ENCODE data around the gene TRMT112. TPM values are rescaled to one million over a fixed set of nuclear protein-coding genes. Genes with fewer than 3 reads are reported as not detected.

Gene TRMT112
- total RNA-seq, 3 donors from 2014 or later = 48.5 to 122 (median 63.5) TPM

GRCh38 chr11:64349025-64349387, 31.6 kb upstream of the TRMT112 start:
- Histone ChIP-seq H3K9me3 (no peaks in the 10 kb centered on the region), H3K4me1 (ENCODE audit: low read depth) (no peaks in the 10 kb centered on the region), H3K4me3 (no peak overlapping the region), H3K36me3 (ENCODE audit: low read depth) (no peaks in the 10 kb centered on the region)
- intact Hi-C loops (cut with DNase I, micrococcal nuclease) = no loop called here
- TF ChIP-seq CTCF (IDR thresholded peaks at IDR 0.05) = no peak
- DNase-seq (peak in 1 of 3 donors; percentile 23), ATAC-seq (no peak)

- ATAC-seq (peak; percentile 36), DNase-seq (peak in 1 of 3 donors; percentile 33)
- Histone ChIP-seq H3K36me3 (ENCODE audit: low read depth) (no peaks in the 10 kb centered on the region), H3K4me3 (no peak overlapping the region), H3K9me3 (no peaks in the 10 kb centered on the region), H3K4me1 (ENCODE audit: low read depth) (no peaks in the 10 kb centered on the region)
- intact Hi-C loops (cut with DNase I, micrococcal nuclease) = no loop called here
- TF ChIP-seq CTCF (IDR thresholded peaks at IDR 0.05) = no peak
Observed at GRCh38 chr11:64348383-64349024, 31.1 kb upstream of the TRMT112 start.

- ATAC-seq = no peak
- no peak for TF ChIP-seq CTCF (IDR thresholded peaks at IDR 0.05)
- no peak overlapping the region for H3K4me3 ChIP-seq
- H3K36me3 ChIP-seq (ENCODE audit: low read depth) = no peaks in the 10 kb centered on the region
- intact Hi-C loops (cut with DNase I, micrococcal nuclease) = no loop called here
- DNase-seq = peak in 1 of 3 donors; percentile 24
- peaks cover 7% of the 10 kb centered on the region for H3K4me1 ChIP-seq (ENCODE audit: low read depth)
- no peaks in the 10 kb centered on the region for H3K9me3 ChIP-seq
Observed at GRCh38 chr11:64347193-64347867, 30.0 kb upstream of the TRMT112 start.

- ATAC-seq (no peak), DNase-seq (no peak)
- no peaks in the 10 kb centered on the region for H3K9me3 ChIP-seq
- H3K4me1 ChIP-seq (ENCODE audit: low read depth) = peaks cover 12% of the 10 kb centered on the region
- no peaks in the 10 kb centered on the region for H3K36me3 ChIP-seq (ENCODE audit: low read depth)
- TF ChIP-seq CTCF (IDR thresholded peaks at IDR 0.05) = no peak
- intact Hi-C loops (cut with DNase I, micrococcal nuclease) = no loop called here
- no peak overlapping the region for H3K4me3 ChIP-seq
Observed at GRCh38 chr11:64344787-64345186, 27.4 kb upstream of the TRMT112 start.

GRCh38 chr11:64343767-64344559, 26.6 kb upstream of the TRMT112 start:
- DNase-seq (peak in 2 of 3 donors; percentile 62 to 68), ATAC-seq (no peak)
- peaks cover 12% of the 10 kb centered on the region for H3K4me1 ChIP-seq (ENCODE audit: low read depth)
- intact Hi-C loops (cut with DNase I, micrococcal nuclease) = no loop called here
- no peaks in the 10 kb centered on the region for H3K36me3 ChIP-seq (ENCODE audit: low read depth)
- H3K9me3 ChIP-seq = no peaks in the 10 kb centered on the region
- H3K4me3 ChIP-seq = no peak overlapping the region
- no peak for TF ChIP-seq CTCF (IDR thresholded peaks at IDR 0.05)

Data from mucosa of descending colon (tissue), 3 donors.